H9 (cell line): ENCODE data around the gene BFSP1. TPM values are rescaled to one million over a fixed set of nuclear protein-coding genes. Genes with fewer than 3 reads are reported as not detected.

Source experiments
- DNase-seq: peaks from one replicate; pipeline ENCODE4 v3.0.0-alpha.2; 2017
- H2AFZ ChIP-seq: one replicate; pipeline ENCODE4 v1.6.1; 2013; ENCODE audit warnings: mild to moderate bottlenecking, low read length, control low read depth, moderate library complexity
- H2AK5ac ChIP-seq: 2 replicates; pipeline ENCODE4 v1.6.1; 2013; ENCODE audit warnings: low read length, control low read depth, mixed read lengths; ENCODE audit not compliant: insufficient read length
- H2BK120ac ChIP-seq: one replicate; pipeline ENCODE4 v1.6.1; 2013; ENCODE audit warnings: low read depth, mild to moderate bottlenecking, low read length, control low read depth, inconsistent platforms; ENCODE audit not compliant: poor library complexity, severe bottlenecking
- H2BK12ac ChIP-seq: 2 replicates; pipeline ENCODE4 v1.6.1; 2013; ENCODE audit warnings: low read length, control low read depth, mixed read lengths, low read depth; ENCODE audit not compliant: insufficient read length
- H2BK15ac ChIP-seq: 2 replicates; pipeline ENCODE4 v1.6.1; 2013; ENCODE audit warnings: low read depth, low read length, control low read depth
- H2BK20ac ChIP-seq: one replicate; pipeline ENCODE4 v1.6.1; 2013; ENCODE audit warnings: low read depth, mild to moderate bottlenecking, low read length, control low read depth, inconsistent platforms; ENCODE audit not compliant: poor library complexity, severe bottlenecking
- H2BK5ac ChIP-seq: 2 replicates; pipeline ENCODE4 v1.6.1; 2013; ENCODE audit warnings: low read length, control low read depth, mixed read lengths; ENCODE audit not compliant: insufficient read length
- H3K14ac ChIP-seq: 2 replicates; pipeline ENCODE4 v1.6.1; 2013; ENCODE audit warnings: low read length, control low read depth; ENCODE audit not compliant: insufficient read depth
- H3K18ac ChIP-seq: 2 replicates; pipeline ENCODE4 v1.6.1; 2013; ENCODE audit warnings: low read depth, mild to moderate bottlenecking, mixed read lengths, low read length, control low read depth; ENCODE audit not compliant: insufficient read length
- H3K23ac ChIP-seq: 2 replicates; pipeline ENCODE4 v1.6.1; 2013; ENCODE audit warnings: low read length, control low read depth, mixed read lengths, low read depth; ENCODE audit not compliant: insufficient read length
- H3K23me2 ChIP-seq: 2 replicates; pipeline ENCODE4 v1.6.1; 2013; ENCODE audit warnings: low read depth, mild to moderate bottlenecking, mixed read lengths, low read length, control low read depth; ENCODE audit not compliant: insufficient read length, poor library complexity, severe bottlenecking
- H3K27ac ChIP-seq: 2 replicates; pipeline ENCODE4 v1.5.1; 2013; ENCODE audit warnings: low read length, control low read depth, mixed read lengths, low read depth; ENCODE audit not compliant: insufficient read length
- H3K27me3 ChIP-seq: 2 replicates; pipeline ENCODE4 v1.6.1; 2013; ENCODE audit warnings: low read length, control low read depth, inconsistent platforms; ENCODE audit not compliant: insufficient read depth
- H3K4ac ChIP-seq: 2 replicates; pipeline ENCODE4 v1.6.1; 2013; ENCODE audit warnings: low read depth, mild to moderate bottlenecking, control low read depth, inconsistent platforms, low read length, moderate library complexity
- H3K4me1 ChIP-seq: 2 replicates; pipeline ENCODE4 v1.6.1; 2013; ENCODE audit warnings: low read length, control low read depth, inconsistent platforms; ENCODE audit not compliant: insufficient read depth
- H3K4me2 ChIP-seq: 2 replicates; pipeline ENCODE4 v1.6.1; 2013; ENCODE audit warnings: low read length, control low read depth, mixed read lengths; ENCODE audit not compliant: insufficient read length, insufficient read depth
- H3K56ac ChIP-seq: 2 replicates; pipeline ENCODE4 v1.6.1; 2013; ENCODE audit warnings: low read depth, mild to moderate bottlenecking, mixed read lengths, low read length, control low read depth; ENCODE audit not compliant: insufficient read length
- H3K79me1 ChIP-seq: 2 replicates; pipeline ENCODE4 v1.6.1; 2013; ENCODE audit warnings: low read depth, mild to moderate bottlenecking, moderate library complexity, low read length, control low read depth, inconsistent platforms; ENCODE audit not compliant: insufficient read depth, poor library complexity, severe bottlenecking
- H3K79me2 ChIP-seq: 2 replicates; pipeline ENCODE4 v1.6.1; 2013; ENCODE audit warnings: low read length, control low read depth, inconsistent platforms; ENCODE audit not compliant: insufficient read depth
- H3K9ac ChIP-seq: 2 replicates; pipeline ENCODE4 v1.6.1; 2013; ENCODE audit warnings: low read length, control low read depth, mixed read lengths; ENCODE audit not compliant: insufficient read length; ENCODE audit errors: extremely low read depth
- H3K9me3 ChIP-seq: one replicate; pipeline ENCODE4 v1.6.1; 2013; ENCODE audit warnings: low read depth, low read length, inconsistent platforms; ENCODE audit not compliant: control insufficient read depth
- H3T11ph ChIP-seq: one replicate; pipeline ENCODE4 v1.6.1; 2013; ENCODE audit warnings: mild to moderate bottlenecking, low read length, control low read depth, inconsistent platforms
- H4K20me1 ChIP-seq: one replicate; pipeline ENCODE4 v1.6.1; 2013; ENCODE audit not compliant: control insufficient read depth, insufficient read length, insufficient read depth
- H4K5ac ChIP-seq: 2 replicates; pipeline ENCODE4 v1.6.1; 2013; ENCODE audit warnings: low read depth, mild to moderate bottlenecking, mixed read lengths, low read length, control low read depth; ENCODE audit not compliant: insufficient read length
- H4K8ac ChIP-seq: replicated peaks from 2 replicates; pipeline ENCODE4 v1.6.1; 2013; ENCODE audit warnings: low read length, control low read depth, mixed read lengths, low read depth; ENCODE audit not compliant: insufficient read length
- H4K91ac ChIP-seq: 2 replicates; pipeline ENCODE4 v1.6.1; 2013; ENCODE audit warnings: low read depth, mild to moderate bottlenecking, moderate library complexity, mixed read lengths, low read length, control low read depth; ENCODE audit not compliant: insufficient read length
- H3K27ac Mint-ChIP-seq, 3 experiments: 2 replicates in 2 of 3; 3 replicates in 1 of 3; pipeline ENCODE4 v1.8.0; 2020 to 2021; ENCODE audit warnings: mixed read lengths in 3 of 3, mild to moderate bottlenecking in 1 of 3, moderate library complexity in 1 of 3
- H3K27me3 Mint-ChIP-seq: 2 replicates; pipeline ENCODE4 v1.8.0; 2021; ENCODE audit warnings: low read depth, mild to moderate bottlenecking, moderate library complexity, mixed read lengths
- H3K36me3 Mint-ChIP-seq, 3 experiments: 2 replicates in 2 of 3; 3 replicates in 1 of 3; pipeline ENCODE4 v1.8.0; 2020 to 2021; ENCODE audit warnings: low read depth in 3 of 3, mixed read lengths in 3 of 3; ENCODE audit not compliant: insufficient read depth in 1 of 3
- H3K4me1 Mint-ChIP-seq, 2 experiments: 2 replicates each; pipeline ENCODE4 v1.8.0; 2020; ENCODE audit warnings: mixed read lengths in 2 of 2
- H3K4me3 Mint-ChIP-seq, 2 experiments: 2 replicates in 1 of 2; 3 replicates in 1 of 2; pipeline ENCODE4 v1.8.0; 2020 to 2021; ENCODE audit warnings: mild to moderate bottlenecking in 2 of 2, mixed read lengths in 2 of 2, moderate library complexity in 1 of 2
- H3K9me3 Mint-ChIP-seq, 2 experiments: 2 replicates in 1 of 2; 3 replicates in 1 of 2; pipeline ENCODE4 v1.8.0; 2020; ENCODE audit warnings: mild to moderate bottlenecking in 2 of 2, mixed read lengths in 2 of 2, moderate library complexity in 1 of 2
- WGBS: extraction: QIAGEN DNeasy Blood & Tissue Kit; methylation state at CpG from one replicate; pipeline ENCODE4 v1.1.7; 2013; ENCODE audit warnings: missing lambda C conversion rate, low lambda C conversion rate, mixed read lengths; ENCODE audit not compliant: insufficient read length; ENCODE audit errors: extremely low coverage; 5-methylcytosine and 5-hydroxymethylcytosine counted together
- total RNA-seq: library from RNA; stranded (reverse); gene quantifications from 2 replicates; pipeline ENCODE4 v1.2.1, GENCODE V29; 2021
- TF ChIP-seq, protein P1 (sequence below): fragments of 200-600 bp; sonication (generic); conservative IDR thresholded peaks from 3 replicates; pipeline ENCODE4 v1.8.0; 2021; ENCODE audit warnings: antibody characterized with exemption, mild to moderate bottlenecking

The BFSP1 gene
- total RNA-seq, 1 experiment from 2014 or later = 9.4 TPM

DNA sequence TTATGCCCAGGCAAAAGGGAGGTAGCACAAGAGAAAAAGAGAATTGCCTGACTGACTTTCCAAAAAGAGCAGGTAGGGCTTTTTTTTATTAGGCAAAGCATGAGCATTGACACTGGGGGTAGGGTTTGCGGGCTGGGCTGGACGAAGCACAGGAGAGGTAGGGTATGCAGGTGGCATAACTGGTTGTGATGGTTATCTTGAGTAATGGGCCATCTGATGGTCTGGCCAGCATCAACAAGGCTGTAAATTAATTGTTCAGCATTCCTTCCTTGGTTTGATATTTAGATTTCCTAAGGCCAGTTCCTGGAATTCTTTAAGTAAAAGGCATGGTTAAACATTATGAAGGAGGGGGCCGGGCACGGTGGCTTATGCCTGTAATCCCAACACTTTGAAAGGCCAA is 13.9 kb upstream of the BFSP1 start:
- Histone ChIP-seq H2BK12ac (no peak overlapping the region), H2BK15ac (no peak overlapping the region), H2BK120ac (no peak overlapping the region), H3K79me1 (no peaks in the 10 kb centered on the region), H2AFZ (no peak overlapping the region), H2BK5ac (no peak overlapping the region), H3K23me2 (no peaks in the 10 kb centered on the region), H3K23ac (no peak overlapping the region), H3K27ac (no peak overlapping the region), H4K91ac (no peak overlapping the region), H3K4me1 (no peaks in the 10 kb centered on the region), H3K18ac (no peak overlapping the region), H3K27me3 (no peaks in the 10 kb centered on the region), H3K56ac (no peak overlapping the region), H4K5ac (no peak overlapping the region), H2AK5ac (no peak overlapping the region), H3K79me2 (no peaks in the 10 kb centered on the region), H3K4me2 (no peak overlapping the region), H3K9me3 (no peaks in the 10 kb centered on the region), H3T11ph (no peak overlapping the region), H3K14ac (no peak overlapping the region), H4K20me1 (no peaks in the 10 kb centered on the region), H3K4ac (no peak overlapping the region), H3K9ac (no peak overlapping the region), H2BK20ac (no peak overlapping the region), H4K8ac (no peak overlapping the region)
- Mint-ChIP-seq H3K9me3 (no peaks in the 10 kb centered on the region), H3K4me3 (no peak overlapping the region), H3K4me1 (peaks cover 3 to 7% of the 10 kb centered on the region in 2 experiments; a peak in 3 of 4 replicates), H3K27ac (peak overlapping the region in 1 of 3 experiments; percentile 56; a peak in 1 of 7 replicates), H3K27me3 (no peaks in the 10 kb centered on the region), H3K36me3 (peaks cover 0 to 1% (median 0%) of the 10 kb centered on the region in 3 experiments; a peak in 1 of 7 replicates)
- DNase-seq = no peak
- TF ChIP-seq, protein P1, sequence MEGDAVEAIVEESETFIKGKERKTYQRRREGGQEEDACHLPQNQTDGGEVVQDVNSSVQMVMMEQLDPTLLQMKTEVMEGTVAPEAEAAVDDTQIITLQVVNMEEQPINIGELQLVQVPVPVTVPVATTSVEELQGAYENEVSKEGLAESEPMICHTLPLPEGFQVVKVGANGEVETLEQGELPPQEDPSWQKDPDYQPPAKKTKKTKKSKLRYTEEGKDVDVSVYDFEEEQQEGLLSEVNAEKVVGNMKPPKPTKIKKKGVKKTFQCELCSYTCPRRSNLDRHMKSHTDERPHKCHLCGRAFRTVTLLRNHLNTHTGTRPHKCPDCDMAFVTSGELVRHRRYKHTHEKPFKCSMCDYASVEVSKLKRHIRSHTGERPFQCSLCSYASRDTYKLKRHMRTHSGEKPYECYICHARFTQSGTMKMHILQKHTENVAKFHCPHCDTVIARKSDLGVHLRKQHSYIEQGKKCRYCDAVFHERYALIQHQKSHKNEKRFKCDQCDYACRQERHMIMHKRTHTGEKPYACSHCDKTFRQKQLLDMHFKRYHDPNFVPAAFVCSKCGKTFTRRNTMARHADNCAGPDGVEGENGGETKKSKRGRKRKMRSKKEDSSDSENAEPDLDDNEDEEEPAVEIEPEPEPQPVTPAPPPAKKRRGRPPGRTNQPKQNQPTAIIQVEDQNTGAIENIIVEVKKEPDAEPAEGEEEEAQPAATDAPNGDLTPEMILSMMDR = no peak
- no CpG with 5 or more reads among the region's 4 CpGs for WGBS
